IPS-20b (cell line): ENCODE data around the gene SPACA6.
"Not testable (repeated sequence)": the region's sequence is repeated elsewhere in the genome, so short reads cannot be mapped to it uniquely, and the experiment has no call there.

Experiments
- H3K27ac ChIP-seq: one replicate; pipeline ENCODE4 v1.5.1; 2013; ENCODE audit warnings: low read length
- H3K27me3 ChIP-seq: 2 replicates; pipeline ENCODE4 v1.6.1; 2013; ENCODE audit warnings: mild to moderate bottlenecking, low read length, inconsistent platforms; ENCODE audit not compliant: insufficient read depth
- H3K36me3 ChIP-seq: 2 replicates; pipeline ENCODE4 v1.6.1; 2013; ENCODE audit warnings: low read depth, mild to moderate bottlenecking, inconsistent platforms, low read length, moderate library complexity; ENCODE audit not compliant: insufficient read depth
- H3K4me1 ChIP-seq: 2 replicates; pipeline ENCODE4 v1.6.1; 2013; ENCODE audit warnings: mild to moderate bottlenecking, control low read depth, inconsistent platforms, low read length, moderate library complexity; ENCODE audit not compliant: insufficient read depth
- H3K4me3 ChIP-seq: 2 replicates; pipeline ENCODE4 v1.5.1; 2013; ENCODE audit warnings: mild to moderate bottlenecking, low read length, inconsistent platforms
- H3K9ac ChIP-seq: 2 replicates; pipeline ENCODE4 v1.6.1; 2013; ENCODE audit warnings: low read depth, mild to moderate bottlenecking, inconsistent platforms, low read length, moderate library complexity
- H3K9me3 ChIP-seq: 2 replicates; pipeline ENCODE4 v1.6.1; 2013; ENCODE audit warnings: mild to moderate bottlenecking, low read depth, low read length, inconsistent platforms; ENCODE audit not compliant: insufficient read depth

The SPACA6 gene, protein sequence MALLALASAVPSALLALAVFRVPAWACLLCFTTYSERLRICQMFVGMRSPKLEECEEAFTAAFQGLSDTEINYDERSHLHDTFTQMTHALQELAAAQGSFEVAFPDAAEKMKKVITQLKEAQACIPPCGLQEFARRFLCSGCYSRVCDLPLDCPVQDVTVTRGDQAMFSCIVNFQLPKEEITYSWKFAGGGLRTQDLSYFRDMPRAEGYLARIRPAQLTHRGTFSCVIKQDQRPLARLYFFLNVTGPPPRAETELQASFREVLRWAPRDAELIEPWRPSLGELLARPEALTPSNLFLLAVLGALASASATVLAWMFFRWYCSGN

DNA sequence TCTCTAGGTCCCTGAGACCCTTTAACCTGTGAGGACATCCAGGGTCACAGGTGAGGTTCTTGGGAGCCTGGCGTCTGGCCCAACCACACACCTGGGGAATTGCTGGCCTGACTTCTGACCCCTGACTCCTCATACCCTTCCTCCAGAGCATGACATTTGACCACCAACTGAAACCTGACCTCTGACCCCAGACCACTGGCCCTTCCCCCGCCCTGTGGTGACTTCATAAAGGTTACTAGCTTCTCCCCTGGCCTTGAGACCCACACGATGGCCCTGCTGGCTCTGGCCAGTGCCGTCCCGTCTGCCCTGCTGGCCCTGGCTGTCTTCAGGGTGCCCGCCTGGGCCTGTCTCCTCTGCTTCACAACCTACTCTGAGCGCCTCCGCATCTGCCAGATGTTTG is at the start of gene SPACA6:
SPACA6 (plus strand) TSS at position 71 of the 400 bp plus-strand sequence; CDS start at position 268, 197 bp downstream.
- Histone ChIP-seq H3K4me3 (no peak within 1 kb of the TSS), H3K9ac (no peak within 1 kb of the TSS), H3K36me3 (peaks cover 14% of the 10 kb centered on the region), H3K9me3 (no peaks in the 10 kb centered on the region), H3K27ac (no peak within 1 kb of the TSS), H3K27me3 (no peaks in the 10 kb centered on the region), H3K4me1 (peaks cover 5% of the 10 kb centered on the region; the same call in 1 of the 2 replicates)

DNA sequence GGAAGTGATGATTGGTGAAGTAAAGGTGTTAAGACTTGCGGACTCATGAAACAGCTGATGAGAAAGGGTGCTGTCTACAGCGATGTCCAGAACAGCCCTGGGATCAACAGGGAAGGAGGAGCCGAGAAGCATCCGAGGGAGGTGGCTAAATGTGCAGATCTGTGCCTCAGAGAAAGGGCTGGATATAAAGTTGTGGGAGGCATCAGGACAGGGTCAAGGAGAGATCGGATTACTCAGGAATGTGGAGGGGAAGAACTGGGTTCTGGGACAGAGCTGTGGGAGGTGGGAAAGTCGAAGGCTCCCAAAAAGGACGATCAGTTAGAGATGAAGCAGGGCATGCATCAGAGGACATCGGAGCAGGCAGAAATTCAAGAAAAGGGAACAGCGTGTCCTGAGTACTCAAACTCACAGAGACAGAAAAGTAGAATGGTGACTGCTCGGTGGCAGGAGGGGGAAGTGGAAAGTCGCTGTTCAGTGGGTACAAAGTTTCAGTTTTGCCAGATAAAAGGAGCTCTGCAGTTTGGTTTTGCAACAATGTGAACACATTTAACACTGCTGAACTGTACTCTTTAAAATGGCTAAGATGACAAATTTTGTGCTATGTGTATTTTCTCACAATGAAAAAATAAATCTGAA is 48.4 kb upstream of the SPACA6 start:
- no peak overlapping the region for H3K9ac ChIP-seq
- no peaks in the 10 kb centered on the region for H3K27me3 ChIP-seq
- H3K9me3 ChIP-seq: peaks cover 50% of the 10 kb centered on the region
- no peaks in the 10 kb centered on the region for H3K4me1 ChIP-seq
- no peak overlapping the region for H3K4me3 ChIP-seq
- H3K36me3 ChIP-seq: no peaks in the 10 kb centered on the region
- H3K27ac ChIP-seq: no peak overlapping the region

DNA sequence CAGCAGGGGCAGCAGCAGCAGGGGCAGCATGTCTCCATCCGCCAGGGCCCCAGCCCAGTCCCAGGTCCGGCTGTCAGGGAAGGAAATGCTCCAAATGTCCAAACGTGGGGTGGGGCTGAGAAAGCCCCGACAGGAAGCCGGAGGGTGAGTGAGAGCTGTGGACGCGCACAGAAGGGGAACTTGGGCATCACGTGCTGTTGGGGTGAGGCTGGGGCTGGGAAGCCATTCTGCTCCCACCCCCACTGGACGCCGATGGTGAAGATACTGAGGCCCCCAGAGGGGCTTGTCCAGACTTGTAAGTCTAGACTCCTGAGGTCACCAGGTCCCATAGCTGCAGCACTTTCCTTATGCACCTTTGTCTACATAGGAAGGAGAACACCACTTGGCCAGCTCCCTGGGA is 46.4 kb upstream of the SPACA6 start, which contains the start of gene SIGLEC14:
SIGLEC14 (minus strand) TSS at position 96 of the 400 bp plus-strand sequence; CDS start at position 30, 66 bp downstream.
- not testable (repeated sequence) for H3K27me3 ChIP-seq, H3K4me1 ChIP-seq, H3K9ac ChIP-seq, H3K27ac ChIP-seq, H3K4me3 ChIP-seq, H3K36me3 ChIP-seq
- peaks cover 48% of the 10 kb centered on the region for H3K9me3 ChIP-seq

DNA sequence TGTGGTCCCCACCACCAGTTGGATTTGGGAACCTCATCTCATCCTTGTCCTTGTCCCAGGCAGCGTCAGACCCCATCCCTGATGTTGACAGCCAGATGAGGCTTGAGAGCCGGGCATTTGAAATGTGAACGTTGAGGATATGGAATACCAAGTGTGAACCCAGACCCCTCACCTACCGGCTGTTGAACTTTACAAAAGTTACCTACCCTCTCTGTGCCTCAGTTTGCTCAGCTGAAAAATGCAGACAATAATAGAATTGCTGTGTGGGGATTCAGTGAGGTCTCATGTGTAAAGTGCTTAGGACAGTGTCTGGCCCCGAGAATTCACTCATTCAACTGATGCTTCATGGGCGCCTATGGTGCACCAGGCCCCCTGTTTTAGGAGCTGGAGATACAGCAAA is 45.8 kb upstream of the SPACA6 start:
- Histone ChIP-seq H3K27ac (no peak overlapping the region), H3K9ac (no peak overlapping the region), H3K9me3 (peaks cover 46% of the 10 kb centered on the region), H3K4me1 (no peaks in the 10 kb centered on the region), H3K27me3 (no peaks in the 10 kb centered on the region), H3K4me3 (no peak overlapping the region), H3K36me3 (no peaks in the 10 kb centered on the region)

DNA sequence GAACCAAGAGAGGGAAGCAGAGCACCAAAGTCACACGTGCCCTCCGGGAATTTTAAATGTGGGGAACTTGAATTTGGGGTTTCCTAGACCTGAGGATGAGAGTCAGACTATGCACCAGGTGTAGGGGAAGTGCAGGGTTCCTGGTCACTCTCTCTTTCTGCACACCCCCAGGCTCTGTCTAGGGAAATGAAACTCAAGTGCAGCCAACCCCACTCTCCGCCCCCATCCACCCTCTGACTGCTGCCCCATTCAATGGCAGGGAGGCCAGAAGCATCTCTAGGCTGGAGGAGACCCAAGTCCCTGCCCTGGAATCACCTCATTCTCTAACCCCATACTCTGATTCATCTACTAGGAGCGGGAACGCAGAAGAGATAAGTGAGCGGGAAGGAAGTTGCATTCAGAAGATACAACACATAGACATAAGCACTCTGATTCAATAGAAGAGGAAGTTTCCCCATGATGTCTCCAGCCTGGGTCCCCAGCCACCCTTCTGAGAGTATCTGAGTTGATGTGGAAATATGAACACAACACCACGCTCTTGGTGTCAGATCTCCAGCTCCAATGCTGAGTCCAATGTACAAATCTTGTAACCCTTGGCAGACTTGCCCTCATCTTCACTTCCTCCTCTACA is 41.8 kb upstream of the SPACA6 start:
- H3K4me1 ChIP-seq: no peaks in the 10 kb centered on the region
- H3K9me3 ChIP-seq: peaks cover 59% of the 10 kb centered on the region
- H3K36me3 ChIP-seq: no peaks in the 10 kb centered on the region
- no peaks in the 10 kb centered on the region for H3K27me3 ChIP-seq
- H3K27ac ChIP-seq: no peak overlapping the region
- H3K9ac ChIP-seq: no peak overlapping the region
- H3K4me3 ChIP-seq: no peak overlapping the region

DNA sequence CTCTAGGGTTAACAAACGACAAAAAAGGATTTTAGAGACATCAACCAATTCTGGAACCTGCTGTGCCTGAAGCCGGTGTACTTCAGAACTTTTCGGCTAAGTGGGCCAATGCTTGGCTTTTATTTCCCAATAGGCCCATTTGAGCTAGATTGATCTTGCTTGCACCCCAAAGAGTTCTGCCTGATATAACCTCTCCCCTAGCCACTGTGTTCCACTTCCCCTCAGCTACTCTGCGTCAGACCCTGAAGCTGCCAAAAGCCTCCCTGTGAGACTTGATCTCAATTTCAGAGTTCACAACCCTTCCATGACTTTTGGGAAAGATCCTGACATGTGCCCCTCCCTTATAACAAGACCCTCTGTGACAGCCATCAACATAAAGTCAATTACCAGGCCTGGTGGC is 40.9 kb upstream of the SPACA6 start:
- Histone ChIP-seq H3K9me3 (peaks cover 56% of the 10 kb centered on the region), H3K4me1 (no peaks in the 10 kb centered on the region), H3K27me3 (no peaks in the 10 kb centered on the region), H3K27ac (no peak overlapping the region), H3K36me3 (no peaks in the 10 kb centered on the region), H3K4me3 (no peak overlapping the region), H3K9ac (no peak overlapping the region)

DNA sequence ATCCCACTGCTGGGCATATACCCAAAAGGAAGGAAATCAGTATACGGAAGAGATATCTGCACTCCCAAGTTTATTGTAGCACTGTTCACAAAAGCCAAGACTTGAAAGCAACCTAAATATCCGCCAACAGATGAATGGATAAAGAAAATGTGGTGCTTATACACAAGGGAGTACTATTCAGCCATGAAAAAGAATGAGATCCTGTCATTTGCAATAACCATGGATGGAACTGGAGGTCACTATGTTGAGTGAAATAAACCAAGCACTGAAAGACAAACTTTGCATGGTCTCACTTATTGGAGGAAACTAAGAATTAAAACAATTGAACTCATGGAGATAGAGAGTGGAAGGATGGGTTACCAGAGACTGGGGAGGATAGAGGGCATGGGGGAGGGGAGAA is 40.0 kb upstream of the SPACA6 start:
- H3K27ac ChIP-seq: no peak overlapping the region
- no peaks in the 10 kb centered on the region for H3K27me3 ChIP-seq
- no peaks in the 10 kb centered on the region for H3K4me1 ChIP-seq
- no peaks in the 10 kb centered on the region for H3K36me3 ChIP-seq
- H3K9ac ChIP-seq: no peak overlapping the region
- peaks cover 54% of the 10 kb centered on the region for H3K9me3 ChIP-seq
- H3K4me3 ChIP-seq: no peak overlapping the region

DNA sequence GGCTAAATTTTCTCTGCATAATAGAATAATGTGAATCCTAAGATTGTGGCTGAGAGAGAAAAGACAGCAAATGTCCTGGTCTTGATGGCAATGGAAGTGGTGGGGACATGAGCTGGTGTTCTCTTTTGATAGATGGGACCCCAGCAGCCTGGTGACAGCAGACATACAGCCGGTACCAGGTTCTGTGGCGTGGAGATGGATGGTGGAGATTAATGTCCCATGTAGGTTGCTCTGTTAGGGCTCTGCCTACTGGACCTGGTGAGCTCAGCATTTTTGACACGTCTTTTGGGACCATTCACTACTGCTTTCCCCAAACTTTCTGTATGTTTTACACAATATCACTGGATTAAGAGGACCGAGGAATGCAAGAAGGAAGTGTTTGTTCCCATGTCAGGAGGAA is 38.3 kb upstream of the SPACA6 start:
- no peak overlapping the region for H3K4me3 ChIP-seq
- H3K36me3 ChIP-seq: no peaks in the 10 kb centered on the region
- no peak overlapping the region for H3K9ac ChIP-seq
- no peak overlapping the region for H3K27ac ChIP-seq
- no peaks in the 10 kb centered on the region for H3K27me3 ChIP-seq
- peaks cover 45% of the 10 kb centered on the region for H3K9me3 ChIP-seq
- no peaks in the 10 kb centered on the region for H3K4me1 ChIP-seq

DNA sequence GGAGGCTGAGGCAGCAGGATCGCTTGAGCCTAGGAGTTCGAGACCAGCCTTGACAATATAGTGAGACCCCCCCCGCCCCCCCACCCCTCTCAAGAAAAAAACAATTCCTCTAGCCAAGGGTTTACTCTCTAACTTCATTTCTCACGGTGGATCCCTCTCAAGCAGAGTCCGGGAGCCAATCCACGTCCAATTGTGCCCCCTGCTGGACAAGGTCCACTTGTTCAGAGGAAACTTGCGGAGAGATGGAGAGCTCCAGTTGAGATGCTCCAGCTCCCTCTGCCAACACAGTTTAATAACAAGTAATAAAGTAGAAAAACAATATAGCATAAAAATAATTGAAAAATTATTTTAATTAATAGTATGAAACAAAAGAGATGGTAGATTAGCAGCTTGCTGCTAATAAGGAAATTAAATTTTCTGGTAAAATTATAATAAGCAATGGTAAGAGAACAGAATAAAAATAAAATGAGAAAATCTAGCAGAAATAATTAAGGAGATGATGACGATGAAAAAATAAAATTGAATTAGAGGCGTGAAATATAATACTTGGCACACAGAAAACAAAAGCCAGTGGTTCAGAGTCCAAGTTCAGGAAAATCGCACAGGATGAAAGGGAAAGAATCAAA is 32.0 kb upstream of the SPACA6 start:
- H3K36me3 ChIP-seq: no peaks in the 10 kb centered on the region
- no peaks in the 10 kb centered on the region for H3K4me1 ChIP-seq
- no peak overlapping the region for H3K9ac ChIP-seq
- no peaks in the 10 kb centered on the region for H3K27me3 ChIP-seq
- no peak overlapping the region for H3K4me3 ChIP-seq
- no peak overlapping the region for H3K27ac ChIP-seq
- H3K9me3 ChIP-seq: no peaks in the 10 kb centered on the region; the same call in 1 of the 2 replicates

DNA sequence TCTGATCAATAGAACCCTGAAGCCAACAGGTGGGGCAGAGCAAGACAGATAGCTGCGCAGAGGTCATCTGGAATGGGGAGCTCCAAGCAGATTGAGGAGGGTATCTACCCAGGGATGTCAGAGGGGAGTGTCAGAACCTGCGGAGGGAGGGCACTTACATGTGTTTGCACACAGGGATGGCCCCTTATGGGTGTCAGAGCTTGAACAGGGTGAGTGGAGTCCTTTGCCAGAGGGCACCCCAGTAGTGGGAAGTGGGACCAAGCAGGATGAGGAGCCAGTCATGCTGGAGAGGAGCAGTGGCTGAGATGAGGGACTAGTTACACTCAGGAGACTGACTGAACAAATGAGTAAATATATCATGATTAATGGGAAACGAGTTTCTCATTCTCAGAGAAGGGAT is 29.5 kb upstream of the SPACA6 start:
- no peaks in the 10 kb centered on the region for H3K4me1 ChIP-seq
- no peak overlapping the region for H3K27ac ChIP-seq
- no peaks in the 10 kb centered on the region for H3K36me3 ChIP-seq
- H3K4me3 ChIP-seq: no peak overlapping the region
- no peaks in the 10 kb centered on the region; the same call in 1 of the 2 replicates for H3K9me3 ChIP-seq
- H3K27me3 ChIP-seq: no peaks in the 10 kb centered on the region
- H3K9ac ChIP-seq: no peak overlapping the region

DNA sequence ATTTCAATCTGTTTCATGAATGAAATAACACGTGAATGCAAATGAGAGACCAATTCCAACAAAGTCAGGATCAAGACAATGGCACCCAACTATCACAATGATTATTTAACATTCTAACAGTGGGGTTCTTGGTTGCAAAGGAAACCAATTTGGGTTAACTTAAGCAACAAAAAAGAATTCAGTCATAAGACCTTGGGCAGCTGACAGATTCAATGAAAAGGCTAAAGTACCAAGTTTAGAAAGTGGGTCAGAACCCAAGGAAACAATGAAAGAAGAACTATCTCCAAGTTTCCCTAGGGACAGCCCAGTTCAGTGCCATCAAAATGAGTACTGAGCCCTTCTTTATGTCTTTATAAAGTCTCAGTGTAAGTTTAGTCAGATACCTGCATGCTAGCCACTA is 29.0 kb upstream of the SPACA6 start:
- Histone ChIP-seq H3K4me3 (no peak overlapping the region), H3K36me3 (no peaks in the 10 kb centered on the region), H3K27me3 (no peaks in the 10 kb centered on the region), H3K9ac (no peak overlapping the region), H3K27ac (no peak overlapping the region), H3K4me1 (no peaks in the 10 kb centered on the region), H3K9me3 (no peaks in the 10 kb centered on the region; the same call in 1 of the 2 replicates)
